ENCODE results near the gene BIN1.
"Not testable (repeated sequence)": the region's sequence is repeated elsewhere in the genome, so short reads cannot be mapped to it uniquely, and the experiment has no call there.

Gene BIN1

DNA sequence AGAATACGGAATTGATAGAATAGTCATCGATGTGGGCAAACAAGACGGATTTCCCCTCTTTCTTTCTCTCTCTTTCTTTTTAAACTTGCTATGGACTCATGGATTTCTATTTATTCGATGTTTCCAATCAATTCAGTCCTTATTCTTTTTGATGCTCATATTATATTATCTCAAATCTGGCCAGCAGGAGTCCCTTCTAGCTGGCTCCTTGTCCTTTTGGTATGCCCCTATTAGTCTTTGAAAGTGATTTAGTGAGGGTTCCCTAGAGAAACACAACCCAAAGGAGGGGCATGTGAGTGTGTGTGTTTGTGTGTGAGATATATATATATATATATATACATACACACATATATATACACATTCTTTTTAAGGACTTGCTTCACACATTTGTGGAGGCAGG is 23.5 kb upstream of the BIN1 start:
- no peak for DNase-seq

DNA sequence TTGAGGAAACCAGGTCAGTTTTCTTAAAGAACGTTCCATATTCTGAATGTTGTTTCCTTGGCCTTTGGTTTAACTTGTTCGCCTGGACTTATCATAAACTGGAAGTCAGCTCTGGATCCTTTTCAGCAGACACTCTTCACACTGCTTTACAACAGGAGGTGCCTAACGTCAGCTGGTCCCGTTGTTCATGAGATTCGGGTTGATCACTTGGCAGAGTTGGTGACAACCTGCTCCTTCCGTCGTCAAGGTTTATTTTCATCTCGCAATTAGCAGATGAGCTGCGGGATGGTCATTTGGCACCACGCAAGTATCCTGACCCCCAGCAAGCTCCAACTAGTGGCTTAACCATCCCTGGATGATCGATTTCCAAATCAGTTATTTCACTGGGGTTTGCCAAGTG is 23.0 kb upstream of the BIN1 start:
- DNase-seq = no peak

DNA sequence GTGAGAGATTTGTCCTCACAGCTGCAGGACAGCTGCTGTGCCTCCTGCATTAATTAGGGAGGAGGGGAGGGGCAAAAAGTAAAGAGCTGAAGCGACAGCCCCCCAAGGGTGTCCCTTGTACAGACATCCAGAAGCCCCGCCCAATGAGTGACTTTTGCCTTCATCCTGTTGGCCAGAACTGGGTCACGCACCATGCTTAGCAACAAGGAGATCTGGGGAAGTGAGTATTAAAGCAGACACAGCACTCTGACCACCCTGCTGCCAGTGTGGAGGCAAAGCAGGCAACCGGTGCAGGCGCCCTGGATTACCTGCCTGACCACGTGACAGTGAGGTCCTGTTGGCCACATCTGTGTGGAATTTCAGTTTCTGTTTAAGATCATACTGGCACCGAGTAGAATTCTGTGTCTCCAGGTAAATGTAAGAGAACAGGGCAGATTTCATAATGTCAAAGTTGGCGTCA is 21.5 kb upstream of the BIN1 start:
- DNase-seq = no peak

DNA sequence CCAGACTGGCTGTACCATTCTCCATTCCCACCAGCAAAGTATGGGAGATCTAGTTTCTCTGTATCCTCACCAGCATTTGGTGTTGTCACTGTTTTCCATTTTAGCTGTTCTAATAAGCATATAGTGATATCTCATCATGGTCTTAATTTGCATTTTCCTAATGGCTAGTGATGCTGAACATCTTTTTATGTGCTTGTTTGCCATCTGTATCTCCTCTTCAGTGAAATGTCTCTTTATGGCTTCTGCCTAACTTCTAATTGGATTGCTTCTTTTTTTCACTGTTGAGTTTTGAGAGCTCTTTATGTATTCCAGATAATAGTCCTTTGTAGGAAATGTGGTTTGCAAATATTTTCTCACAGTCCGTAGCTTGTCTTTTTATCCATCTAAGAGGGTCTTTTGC is 18.9 kb upstream of the BIN1 start:
- no peak for DNase-seq

DNA sequence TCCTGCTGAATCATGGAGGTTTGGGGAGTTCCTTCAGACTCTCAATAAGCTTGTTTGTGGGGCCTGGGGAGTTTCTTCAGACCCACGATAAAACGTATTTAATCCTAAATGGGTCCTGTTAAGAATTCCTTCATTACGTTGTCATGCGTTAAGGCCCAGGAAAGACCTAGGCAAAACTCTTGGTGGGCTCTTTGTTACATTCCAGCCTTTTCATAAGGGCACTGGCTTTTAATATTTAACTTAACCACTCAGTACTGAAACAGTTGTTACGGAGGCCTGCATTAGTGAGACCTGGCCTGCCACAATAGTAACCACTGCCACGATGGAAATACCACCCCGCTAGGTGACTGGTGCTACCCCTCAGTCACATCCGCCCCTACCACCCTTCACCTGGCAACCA is 17.5 kb upstream of the BIN1 start:
- DNase-seq = no peak

DNA sequence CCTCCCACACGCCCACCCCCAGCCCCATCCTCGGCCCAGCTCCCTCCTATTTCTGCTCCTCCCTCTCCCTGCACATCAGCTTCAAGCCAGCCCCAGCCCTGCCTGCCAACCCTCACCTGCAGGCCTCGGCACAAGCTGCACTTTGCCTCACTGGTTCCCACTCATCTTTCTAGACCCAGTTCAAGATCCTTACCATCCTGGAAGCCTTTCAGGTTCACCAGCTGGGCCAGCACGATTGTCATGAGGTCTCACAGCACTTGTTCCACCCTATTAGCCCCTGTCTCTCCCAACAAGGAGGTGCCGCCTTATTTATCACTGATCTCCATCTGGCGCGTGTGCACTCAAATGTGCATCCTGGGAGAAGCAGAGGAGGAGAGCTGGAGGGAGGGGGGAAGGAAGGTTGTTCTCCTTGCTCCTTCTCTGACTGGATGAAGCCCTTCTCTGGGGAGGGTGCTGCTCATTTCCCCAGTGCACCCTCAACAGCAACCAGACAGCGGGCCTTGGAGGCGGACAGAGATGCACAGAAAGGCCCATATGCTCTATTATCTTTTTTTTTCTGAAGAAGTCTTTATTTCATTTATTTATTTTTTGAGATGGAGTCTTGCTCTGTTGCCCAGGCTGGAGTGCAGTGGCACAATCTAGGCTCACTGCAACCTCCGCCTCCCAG is 15.5 kb upstream of the BIN1 start:
- no peak for DNase-seq

DNA sequence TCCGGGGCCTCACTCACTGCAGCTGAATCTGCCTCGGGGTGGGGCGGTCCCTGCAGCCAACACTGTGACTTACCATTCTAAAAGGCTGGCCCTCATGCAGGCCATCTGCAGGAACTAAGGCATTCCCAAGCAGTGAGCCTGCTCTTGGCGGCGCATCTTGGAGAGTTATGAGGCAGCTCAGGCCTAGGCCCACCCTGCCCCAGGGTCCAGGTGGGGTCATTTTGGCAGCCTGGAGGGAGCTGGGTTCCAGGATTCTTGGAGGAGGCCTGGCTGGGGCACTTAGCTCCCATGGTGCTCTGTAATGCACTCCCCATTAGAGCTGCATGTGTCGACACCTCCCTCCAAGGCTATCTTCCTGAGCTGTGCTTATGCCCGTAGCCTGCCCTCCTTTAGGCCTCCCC is 14.8 kb upstream of the BIN1 start:
- no peak for DNase-seq

DNA sequence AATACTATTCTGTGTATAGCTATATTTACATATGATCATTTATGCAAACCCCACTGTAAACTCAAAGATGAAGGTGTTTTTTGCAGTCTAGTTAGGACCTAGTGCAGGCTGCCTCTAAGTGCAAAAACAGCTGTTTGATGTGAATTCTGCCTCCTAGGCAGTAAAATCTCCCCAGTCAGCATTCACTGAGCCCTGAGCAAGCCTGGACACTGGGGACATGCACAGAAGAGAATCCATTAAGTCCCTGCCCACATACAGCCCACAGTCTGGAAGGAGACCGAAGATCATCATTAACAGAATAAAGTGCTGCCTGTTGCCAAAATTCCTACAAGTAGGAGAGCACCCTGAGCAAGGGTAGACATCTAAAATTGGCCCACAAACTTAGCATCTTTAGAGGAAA is 14.4 kb upstream of the BIN1 start:
- DNase-seq = no peak

DNA sequence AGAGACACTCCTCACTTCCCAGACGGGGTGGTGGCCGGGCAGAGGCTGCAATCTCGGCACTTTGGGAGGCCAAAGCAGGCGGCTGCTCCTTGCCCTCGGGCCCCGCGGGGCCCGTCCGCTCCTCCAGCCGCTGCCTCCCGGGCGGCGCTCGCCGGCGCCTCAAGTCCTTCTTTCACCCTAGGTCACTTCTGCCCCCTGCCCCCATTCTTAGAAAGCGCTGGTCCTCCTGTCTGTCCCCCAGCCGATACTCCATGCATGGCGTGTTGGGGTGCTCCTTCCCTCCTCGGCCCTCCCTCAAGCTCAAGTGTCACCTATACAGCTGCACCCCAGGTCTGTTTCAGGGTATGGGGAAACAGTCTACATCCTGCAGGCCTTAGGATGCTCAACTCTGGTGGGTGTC is 13.5 kb upstream of the BIN1 start:
- not testable (repeated sequence) for DNase-seq

DNA sequence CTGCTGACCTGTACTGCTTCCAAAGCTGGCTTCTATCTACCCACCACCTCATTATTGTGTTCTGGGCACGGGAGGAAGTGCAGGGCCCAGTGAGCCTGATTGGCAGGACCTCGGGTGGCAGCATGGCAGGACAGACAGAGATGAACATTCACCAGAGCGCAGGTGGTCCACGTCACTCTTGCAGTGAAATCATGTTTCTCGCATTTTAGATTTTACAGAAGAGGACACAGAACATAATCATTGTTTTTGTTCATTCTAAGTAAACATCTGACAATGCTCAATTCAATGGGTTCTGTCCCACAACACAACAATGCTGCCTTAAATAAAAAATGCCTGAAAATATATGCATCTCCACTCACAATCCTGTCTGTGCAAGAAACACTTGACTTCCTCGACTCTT is 11.5 kb upstream of the BIN1 start:
- no peak for DNase-seq

DNA sequence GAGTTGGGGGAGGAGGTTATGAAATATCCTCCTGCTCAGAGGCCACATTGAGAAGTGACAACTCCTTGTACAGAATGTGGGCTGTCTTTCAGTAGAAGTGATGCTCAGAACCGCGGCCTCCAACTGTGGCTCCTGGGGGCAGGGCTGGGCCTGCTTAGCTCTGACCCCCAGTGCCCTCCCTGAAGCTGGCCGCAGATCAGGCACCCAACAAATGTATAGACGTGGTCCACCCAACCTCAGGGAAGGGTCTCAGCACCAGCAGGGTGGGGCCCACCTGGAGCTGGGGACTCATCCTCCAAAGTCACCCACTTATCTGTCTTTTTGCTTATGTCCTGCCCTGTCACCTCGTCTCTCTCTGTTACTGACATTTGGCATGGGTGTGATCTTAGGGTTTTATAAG is 11.1 kb upstream of the BIN1 start:
- no peak for DNase-seq

DNA sequence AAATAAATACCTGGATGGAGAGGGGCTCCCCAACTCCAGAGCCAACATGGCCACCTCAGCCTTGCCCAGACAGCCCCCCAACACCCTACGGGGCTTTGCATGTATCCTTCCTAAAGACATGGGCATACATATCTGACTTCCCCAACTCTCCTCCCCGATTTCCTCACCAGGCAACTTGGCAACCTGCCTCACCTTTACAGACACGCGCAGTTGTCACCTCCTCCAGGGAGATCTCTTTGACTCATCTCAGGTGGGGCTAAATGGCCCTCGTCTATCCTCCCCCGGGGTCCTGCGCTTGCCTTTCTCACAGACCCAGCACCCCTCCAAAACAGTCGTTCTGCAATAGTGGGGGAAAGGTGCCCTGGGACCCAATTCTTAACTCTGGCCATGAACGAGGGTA is 10.6 kb upstream of the BIN1 start:
- DNase-seq = no peak

DNA sequence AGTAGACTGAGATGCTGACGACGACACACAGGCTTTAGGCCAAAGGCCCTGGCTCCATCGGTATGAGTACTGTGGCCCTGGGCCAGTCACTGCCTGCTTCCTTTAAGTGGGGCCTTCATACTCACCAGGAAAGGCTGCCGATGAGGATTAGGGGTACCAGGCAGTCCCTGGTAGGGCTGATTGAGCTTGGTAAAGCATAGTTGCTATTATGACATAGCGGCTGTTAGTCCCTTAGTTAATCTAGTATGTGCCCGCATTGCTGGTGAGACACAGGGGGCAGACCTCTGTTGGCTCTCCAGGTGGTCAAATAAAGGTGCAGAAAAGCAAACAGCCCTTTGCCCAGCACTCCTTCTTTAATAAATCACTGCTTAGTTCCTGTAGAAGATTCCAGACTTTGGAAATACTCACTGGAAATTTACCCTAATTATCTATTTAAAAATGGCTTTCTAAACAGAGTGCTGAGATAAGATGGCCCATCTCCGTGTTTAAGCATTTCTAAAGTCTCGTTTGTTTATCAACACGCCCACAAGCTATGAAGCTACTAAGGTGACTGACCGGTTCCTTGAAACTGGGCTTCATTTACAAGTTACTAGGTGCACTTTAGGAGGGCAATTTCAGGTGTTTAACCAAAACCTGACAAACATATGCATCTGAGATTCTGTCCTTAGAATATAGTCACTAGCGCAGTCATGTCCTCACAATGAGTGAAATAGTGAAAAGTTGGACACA is 8.7 kb upstream of the BIN1 start:
- DNase-seq = no peak

DNA sequence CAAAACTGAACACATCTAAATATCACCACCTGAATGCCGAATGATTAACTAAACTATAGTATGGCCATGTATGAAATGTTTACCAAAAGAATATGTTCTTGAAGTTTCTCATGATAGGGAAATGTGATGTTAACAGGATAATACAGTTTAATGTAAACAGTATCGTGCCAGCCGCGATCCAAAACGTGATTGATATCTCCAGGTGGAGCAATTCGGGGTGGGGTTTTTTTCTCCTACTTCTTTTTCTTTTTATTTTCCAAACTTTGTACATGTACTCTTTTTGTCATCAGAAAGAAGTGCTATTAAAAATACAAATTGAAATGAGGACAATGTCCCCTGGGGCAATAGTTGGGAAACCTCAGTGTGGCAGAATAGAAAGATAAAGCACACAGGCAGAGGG is 4.0 kb upstream of the BIN1 start:
- DNase-seq = no peak

DNA sequence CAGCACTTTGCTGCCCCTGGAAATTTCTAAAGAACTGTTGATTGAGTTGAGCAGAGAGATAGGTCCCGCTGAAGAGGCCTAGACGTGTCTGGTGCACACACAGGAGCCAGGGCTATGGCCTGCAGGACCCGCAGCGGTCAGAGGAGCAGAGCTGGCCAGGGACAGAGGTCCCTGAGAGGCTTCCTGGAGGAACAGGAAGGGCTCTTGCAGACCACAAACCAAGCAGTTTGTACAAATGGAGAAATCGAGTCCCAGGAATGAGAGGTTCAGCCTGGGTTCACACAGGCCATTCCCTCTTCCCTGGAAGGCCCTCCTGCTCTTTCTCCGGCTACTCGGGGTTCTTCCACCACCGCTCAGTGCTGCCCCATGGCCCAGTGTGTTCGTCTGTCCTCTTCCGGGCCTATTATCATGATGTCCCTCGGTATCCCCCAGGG is 1.2 kb upstream of the BIN1 start:
- no peak for DNase-seq

DNA sequence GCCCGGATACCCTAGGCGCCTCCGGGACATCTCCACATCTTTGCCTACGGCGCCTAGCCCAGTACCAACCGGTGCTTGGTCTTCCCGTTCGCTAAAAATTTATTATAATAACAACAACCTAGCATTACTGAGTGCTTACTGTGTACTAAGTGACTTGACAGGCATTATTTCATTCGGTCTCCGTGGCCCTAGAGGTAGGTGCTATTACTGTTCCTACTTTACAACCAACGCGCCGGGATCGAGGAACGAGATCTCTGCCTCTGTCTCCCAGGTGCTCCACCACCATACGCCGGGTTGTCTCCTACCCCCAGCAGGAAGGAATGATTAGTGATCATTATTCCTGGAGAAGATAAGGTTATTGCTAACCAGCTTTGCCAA is 657 bp upstream of the BIN1 start:
- DNase-seq = no peak

DNA sequence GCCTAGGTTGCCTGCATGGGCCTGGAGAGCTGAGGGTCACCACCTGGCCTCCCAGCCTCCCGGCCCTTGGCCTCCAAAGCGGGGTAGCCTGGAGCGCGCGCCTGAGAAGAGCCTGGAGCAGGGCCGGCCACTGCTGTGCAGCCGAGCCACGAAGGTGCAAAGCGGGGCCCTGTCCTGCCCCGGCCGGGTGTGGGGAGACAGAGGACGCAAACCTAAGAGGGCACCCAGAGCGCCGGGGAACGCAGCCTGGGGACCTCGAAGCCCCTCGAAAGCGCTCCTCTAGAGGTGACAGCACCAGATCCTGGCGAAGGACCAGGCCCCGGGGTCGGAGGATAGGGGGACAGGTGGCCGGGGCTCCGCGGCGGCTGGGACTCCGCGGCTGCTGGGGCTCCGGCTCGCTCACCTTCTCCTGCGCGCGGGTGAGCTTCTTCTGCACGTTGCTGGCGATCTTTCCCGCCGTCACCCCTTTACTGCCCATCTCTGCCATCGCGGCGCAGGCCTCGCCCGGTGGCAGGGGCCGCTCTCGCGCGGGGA is 430 bp downstream of the BIN1 start:
- no peak for DNase-seq

DNA sequence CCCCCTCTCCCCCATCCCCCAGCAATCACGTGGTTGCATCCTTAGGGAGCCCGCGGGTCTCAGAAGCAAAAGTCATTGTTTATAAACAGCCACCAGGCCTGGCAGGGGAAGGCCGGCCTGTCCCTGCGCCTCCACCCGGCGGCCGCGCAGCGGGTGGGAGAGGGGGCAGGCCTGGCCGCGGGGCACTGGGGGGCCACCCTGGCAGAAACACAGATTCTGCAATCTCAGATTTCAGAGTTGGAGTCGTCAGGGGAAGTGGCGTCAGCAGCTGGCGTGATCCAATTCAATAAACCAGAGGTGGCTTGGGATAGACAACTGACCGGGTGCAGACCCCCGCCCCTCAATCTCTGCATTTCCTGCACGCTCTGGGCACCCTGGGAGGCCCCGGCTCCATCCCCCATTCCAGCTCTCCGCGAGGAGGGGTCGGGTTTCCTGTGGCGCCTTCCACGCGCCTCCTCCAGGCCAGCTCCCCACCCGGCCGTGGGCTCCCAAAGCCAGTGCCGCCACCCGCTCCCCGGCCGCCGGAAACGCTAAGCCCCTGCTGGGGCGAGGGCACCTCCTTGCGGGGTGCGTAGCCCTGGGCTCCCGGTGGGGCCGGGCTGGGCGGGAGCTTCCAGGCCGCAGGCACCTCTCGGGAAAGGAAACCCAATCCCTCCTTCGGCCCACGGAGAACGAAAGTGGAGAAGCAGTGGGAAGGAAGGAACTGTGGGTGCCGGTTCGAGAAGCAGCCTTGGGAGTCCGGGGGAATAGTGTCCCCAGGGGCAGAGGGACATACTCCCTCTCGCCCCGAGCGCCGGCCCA is 1.1 kb downstream of the BIN1 start:
- DNase-seq = peak; percentile 29

DNA sequence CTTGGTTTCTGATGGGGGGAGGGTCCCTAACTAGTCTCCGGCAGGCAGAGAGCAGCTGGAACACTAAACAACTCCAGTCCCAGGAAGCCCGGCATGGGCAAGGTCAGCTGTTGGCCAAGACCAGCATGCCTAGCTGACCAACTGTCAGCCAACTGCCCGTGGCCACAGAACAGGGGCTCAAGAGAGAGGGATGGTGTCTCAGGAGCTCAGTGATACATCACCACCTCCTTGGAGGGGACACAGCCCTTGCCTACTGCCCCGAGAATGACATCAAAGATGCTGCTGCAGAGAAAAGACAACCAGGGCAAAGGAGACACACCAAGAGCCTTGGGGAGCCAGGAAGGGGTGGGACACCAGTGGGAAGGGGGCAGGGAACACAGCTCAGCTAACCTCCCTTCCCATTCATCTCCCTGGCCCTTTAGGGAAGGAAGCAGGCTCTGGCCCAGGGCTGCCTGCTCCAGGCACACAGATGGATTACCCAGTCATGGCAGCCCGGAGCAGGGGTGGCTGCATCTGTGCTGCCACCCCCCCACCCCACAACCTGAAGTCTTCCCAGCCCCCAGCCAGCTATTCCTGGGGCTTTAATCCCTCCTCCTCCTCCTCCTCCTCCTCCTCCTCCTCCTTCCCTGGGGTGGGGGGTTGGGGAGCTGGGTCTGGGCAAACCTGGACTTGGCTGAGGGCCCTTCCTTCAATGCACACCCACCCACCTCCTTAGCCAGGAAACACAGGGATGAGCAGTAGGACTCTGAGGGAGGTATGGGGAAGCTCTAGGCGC is 1.9 kb downstream of the BIN1 start:
- no peak for DNase-seq

DNA sequence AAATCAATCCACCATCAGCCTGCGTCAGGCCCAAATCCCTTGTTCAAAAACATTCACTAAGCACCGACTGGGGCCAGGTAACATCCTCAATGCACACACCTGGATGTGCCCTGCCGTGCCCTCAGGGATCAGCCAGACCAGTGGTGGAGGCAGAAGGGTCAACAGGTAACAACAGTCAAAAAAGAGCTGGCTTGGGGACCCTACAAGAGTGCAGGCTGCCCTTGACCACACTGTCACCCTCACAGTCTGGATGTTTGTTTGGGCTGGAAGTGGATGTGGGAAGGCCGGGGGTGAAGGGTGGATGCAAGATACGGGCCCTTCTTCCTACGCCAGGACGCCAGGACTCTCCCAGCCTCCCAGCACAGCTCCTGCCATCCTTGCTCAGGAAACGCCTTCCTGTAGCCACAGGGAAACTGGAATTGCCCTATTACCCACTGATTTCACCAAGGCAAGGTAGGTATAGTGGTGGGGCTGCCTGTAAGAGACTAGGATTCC is 2.7 kb downstream of the BIN1 start:
- DNase-seq = no peak

DNA sequence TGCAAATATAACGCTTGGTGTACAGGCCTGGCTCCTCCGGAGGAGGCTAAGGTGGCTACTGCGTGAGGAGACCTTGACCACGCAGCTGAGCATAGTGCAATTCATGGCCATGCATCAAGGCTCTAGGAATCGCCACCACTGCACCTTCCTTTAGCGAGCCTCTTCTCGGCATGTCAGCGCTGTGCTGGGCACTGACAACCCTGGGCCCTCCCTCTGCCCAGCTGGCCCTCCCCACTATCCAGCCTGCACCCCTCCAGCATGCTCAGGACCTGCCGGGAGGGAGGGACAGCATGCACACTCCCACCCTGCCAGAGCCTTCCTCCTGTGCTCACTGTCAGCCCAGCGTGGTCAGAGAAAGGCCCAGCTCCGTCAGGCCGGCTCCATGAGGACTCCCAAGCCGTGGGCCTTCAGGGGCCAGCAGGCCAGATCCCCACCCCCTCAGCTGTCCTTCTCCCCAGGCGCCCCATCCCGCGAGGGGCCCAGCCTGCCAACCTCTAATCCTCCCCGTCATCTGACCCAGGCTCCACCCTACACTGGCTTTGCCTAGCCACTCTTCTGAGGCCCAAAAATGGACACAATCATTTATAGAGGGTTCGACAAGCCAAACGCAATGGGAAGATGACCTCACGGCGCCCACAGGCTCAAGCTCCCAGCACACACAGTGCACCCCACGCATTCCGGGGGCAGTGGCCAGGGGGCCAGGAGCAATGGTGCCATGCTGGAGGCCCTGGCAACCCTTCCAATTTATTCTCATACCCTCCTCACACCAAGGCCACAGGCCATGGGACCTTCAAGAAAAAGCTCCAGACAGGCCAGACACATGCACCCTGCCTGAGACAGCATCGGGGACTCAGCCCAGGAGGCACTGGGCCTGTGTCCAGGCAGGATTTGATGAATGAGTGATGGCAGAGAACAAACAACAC is 3.5 kb downstream of the BIN1 start:
- no peak for DNase-seq
